ENCODE results near the gene R3HDM1.

DNA sequence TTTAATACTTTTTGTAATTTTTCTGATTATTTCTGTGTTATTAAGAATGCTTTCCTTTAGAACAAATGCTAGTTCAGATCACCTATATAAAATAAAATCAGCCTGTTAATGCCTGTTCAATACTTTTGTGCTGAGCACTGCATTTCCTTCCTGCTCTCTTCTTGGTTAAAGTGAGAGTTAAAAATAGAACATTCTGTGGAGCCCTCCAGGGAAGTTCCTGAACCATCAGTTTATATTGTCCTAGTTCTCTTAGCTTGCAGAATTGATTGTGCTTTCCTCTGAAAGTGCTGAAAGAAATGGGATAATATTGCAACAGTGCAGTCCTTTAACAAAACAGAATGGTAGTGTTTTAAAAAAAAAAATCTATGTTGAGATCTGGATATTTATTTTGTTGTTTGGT lies 135.8 kb downstream of the R3HDM1 start:
- TF ChIP-seq CTCF (IDR thresholded peaks at IDR 0.05; ENCODE audit: low read depth, low read length, poor library complexity, severe bottlenecking) (no peak), EZH2phosphoT487 (IDR thresholded peaks at IDR 0.05; ENCODE audit: borderline replicate concordance, low read length) (no peak)
